ENCODE measurements around the gene SPAG17. TPM values are rescaled to one million over a fixed set of nuclear protein-coding genes. Genes with fewer than 3 reads are reported as not detected.

SPAG17 gene
- total RNA-seq, 6 donors from 2014 or later, result 0.26 to 94.3 (median 11.3) TPM

DNA sequence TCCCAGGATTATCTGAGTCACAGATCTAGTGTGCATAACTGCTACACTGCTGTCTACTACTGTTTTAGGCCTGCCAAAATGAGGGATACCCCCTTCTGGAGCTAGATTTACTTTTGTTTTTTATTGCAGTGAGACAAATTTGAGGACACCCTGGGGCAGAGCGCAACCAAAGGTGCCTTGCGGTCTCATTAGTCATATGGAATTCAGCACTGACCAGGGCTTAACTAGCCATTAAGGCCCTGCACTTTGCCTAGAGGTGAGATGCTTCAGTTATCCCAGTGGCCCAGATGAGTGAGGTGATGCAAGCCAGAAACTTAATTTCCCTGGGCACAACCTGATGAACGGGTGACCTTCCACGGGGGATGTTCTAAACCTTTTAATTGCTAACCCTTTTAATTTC is 998 bp upstream of the SPAG17 start:
- Histone ChIP-seq H3K4me3 (no peak overlapping the region), H3K27me3 (no peaks in the 10 kb centered on the region), H3K27ac (no peak overlapping the region), H3K36me3 (no peaks in the 10 kb centered on the region), H3K4me1 (peaks cover 0 to 9% (median 0%) of the 10 kb centered on the region in 4 donors), H3K9me3 (no peaks in the 10 kb centered on the region)
- ATAC-seq (ENCODE audit: low FRiP score in 2 of 2) (no peak), DNase-seq (no peak)
- 91 to 99% methylated on average over 4 of the region's 4 CpGs for WGBS, 2 donors
- no peak for TF ChIP-seq POLR2AphosphoS5 (IDR thresholded peaks at IDR 0.05)
- no peak for TF ChIP-seq POLR2A (IDR thresholded peaks at IDR 0.05)
- TF ChIP-seq, protein P1, sequence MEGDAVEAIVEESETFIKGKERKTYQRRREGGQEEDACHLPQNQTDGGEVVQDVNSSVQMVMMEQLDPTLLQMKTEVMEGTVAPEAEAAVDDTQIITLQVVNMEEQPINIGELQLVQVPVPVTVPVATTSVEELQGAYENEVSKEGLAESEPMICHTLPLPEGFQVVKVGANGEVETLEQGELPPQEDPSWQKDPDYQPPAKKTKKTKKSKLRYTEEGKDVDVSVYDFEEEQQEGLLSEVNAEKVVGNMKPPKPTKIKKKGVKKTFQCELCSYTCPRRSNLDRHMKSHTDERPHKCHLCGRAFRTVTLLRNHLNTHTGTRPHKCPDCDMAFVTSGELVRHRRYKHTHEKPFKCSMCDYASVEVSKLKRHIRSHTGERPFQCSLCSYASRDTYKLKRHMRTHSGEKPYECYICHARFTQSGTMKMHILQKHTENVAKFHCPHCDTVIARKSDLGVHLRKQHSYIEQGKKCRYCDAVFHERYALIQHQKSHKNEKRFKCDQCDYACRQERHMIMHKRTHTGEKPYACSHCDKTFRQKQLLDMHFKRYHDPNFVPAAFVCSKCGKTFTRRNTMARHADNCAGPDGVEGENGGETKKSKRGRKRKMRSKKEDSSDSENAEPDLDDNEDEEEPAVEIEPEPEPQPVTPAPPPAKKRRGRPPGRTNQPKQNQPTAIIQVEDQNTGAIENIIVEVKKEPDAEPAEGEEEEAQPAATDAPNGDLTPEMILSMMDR (IDR thresholded peaks at IDR 0.05), result no peak
- TF ChIP-seq EP300 (IDR thresholded peaks at IDR 0.05), result no peak

DNA sequence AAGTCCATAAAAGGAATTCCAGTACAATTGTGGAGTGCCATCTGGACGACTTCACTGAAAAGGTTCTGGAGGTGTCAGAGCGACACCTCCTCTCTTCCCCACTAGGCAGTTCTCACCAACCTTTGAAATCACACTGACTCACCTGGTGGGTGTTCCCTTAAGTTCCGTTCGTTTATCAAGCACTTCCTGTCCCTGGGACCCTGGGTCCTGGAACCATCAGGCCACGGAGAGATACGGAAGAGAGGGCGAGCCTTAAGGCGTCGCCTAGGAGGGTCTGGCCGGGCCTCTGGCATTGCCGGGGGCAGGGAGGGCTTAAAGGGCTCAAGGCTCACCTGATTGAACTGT is 317 bp downstream of the SPAG17 start:
- WGBS, 2 donors, result 55 to 60% methylated on average over 11 of the region's 11 CpGs
- H3K27me3 ChIP-seq, result no peaks in the 10 kb centered on the region
- no peak overlapping the region for H3K27ac ChIP-seq
- H3K9me3 ChIP-seq, result no peaks in the 10 kb centered on the region
- H3K4me3 ChIP-seq, result peak overlapping the region in 3 of 4 donors; percentile 23 to 40 (median 40)
- TF ChIP-seq, protein P1 (IDR thresholded peaks at IDR 0.05), result no peak
- TF ChIP-seq POLR2AphosphoS5 (IDR thresholded peaks at IDR 0.05), result no peak
- TF ChIP-seq POLR2A (IDR thresholded peaks at IDR 0.05), result no peak
- TF ChIP-seq EP300 (IDR thresholded peaks at IDR 0.05), result no peak
- H3K4me1 ChIP-seq, result peaks cover 0 to 9% (median 0%) of the 10 kb centered on the region in 4 donors
- no peaks in the 10 kb centered on the region for H3K36me3 ChIP-seq
- ATAC-seq (ENCODE audit: low FRiP score in 2 of 2) (peak in 1 of 2 donors; percentile 49), DNase-seq (no peak)

DNA sequence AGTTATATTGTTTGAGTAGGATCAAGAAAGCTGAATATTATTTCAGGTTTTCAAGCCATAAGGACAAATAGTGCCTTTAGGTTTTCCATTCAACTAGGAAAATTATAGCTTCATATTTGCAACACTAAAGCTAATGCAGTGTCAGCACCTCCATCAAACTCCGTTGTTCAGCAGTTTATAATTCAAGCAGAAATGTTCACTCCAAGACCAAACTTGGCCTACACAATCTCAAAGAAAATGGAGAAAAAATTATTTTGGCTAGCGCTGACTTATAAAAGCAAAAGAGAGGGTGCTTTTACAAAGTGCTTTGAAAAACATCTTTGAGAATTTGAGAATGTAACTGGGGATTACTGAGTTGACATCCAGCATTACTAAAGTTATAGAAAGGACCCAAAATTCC is 1.4 kb downstream of the SPAG17 start:
- no peaks in the 10 kb centered on the region for H3K9me3 ChIP-seq
- no peak overlapping the region for H3K27ac ChIP-seq
- ATAC-seq (ENCODE audit: low FRiP score in 2 of 2), result no peak
- no peaks in the 10 kb centered on the region for H3K36me3 ChIP-seq
- no peak for DNase-seq
- WGBS, 2 donors, result 79 to 83% methylated on average over 2 of the region's 2 CpGs
- TF ChIP-seq POLR2AphosphoS5 (IDR thresholded peaks at IDR 0.05) (no peak), POLR2A (IDR thresholded peaks at IDR 0.05) (no peak), EP300 (IDR thresholded peaks at IDR 0.05) (no peak)
- TF ChIP-seq, protein P1 (IDR thresholded peaks at IDR 0.05), result no peak
- H3K4me3 ChIP-seq, result no peak overlapping the region
- H3K4me1 ChIP-seq, result peaks cover 0 to 9% (median 0%) of the 10 kb centered on the region in 4 donors
- no peaks in the 10 kb centered on the region for H3K27me3 ChIP-seq

DNA sequence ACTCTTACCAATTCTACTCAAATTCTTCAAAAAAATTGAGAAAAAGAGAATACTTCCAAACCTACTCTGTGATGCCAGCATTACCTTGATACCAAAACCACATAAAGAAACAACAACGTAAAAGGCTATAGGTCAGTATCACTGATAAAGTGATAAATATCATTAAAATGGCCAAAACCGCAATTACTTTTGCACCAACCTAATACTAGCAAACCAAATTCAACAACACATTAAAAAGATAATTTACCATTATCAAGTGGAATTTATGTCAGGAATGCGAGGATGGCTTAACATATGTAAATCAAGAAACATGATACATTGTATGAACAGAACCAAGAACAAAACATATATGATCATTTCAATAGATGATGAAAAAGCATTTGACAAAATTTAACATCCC is 7.0 kb downstream of the SPAG17 start:
- TF ChIP-seq POLR2AphosphoS5 (IDR thresholded peaks at IDR 0.05), result no peak
- TF ChIP-seq POLR2A (IDR thresholded peaks at IDR 0.05), result no peak
- TF ChIP-seq, protein P1 (IDR thresholded peaks at IDR 0.05), result no peak
- no peak for TF ChIP-seq EP300 (IDR thresholded peaks at IDR 0.05)
- 95 to 98% methylated on average over 3 of the region's 3 CpGs for WGBS, 2 donors
- no peak for ATAC-seq (ENCODE audit: low FRiP score in 2 of 2)

DNA sequence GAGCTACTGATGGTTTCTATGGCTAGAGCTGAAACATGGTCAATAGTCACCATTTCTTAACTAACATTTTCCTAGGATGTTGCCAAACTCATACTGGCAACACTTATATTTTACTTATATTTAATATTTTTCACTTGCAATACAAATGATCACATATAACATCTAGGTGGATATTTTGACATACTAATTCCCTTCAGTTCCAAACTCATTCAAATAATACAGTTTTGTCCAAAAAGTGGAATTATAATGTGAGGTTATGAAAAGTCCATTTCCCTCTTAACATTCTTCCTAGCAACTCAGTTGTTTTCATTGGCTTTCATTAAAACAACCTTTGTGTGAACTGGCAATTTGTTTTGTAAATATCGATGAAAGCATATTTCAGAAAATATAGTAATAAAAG is 16.0 kb downstream of the SPAG17 start:
- no peak for DNase-seq
- no peaks in the 10 kb centered on the region for H3K36me3 ChIP-seq
- H3K9me3 ChIP-seq, result no peaks in the 10 kb centered on the region
- TF ChIP-seq POLR2AphosphoS5 (IDR thresholded peaks at IDR 0.05) (no peak), EP300 (IDR thresholded peaks at IDR 0.05) (no peak), POLR2A (IDR thresholded peaks at IDR 0.05) (no peak)
- TF ChIP-seq, protein P1 (IDR thresholded peaks at IDR 0.05), result no peak
- no peaks in the 10 kb centered on the region for H3K4me1 ChIP-seq
- H3K27ac ChIP-seq, result no peak overlapping the region
- WGBS, 2 donors, result 65 to 78% methylated on average over 1 of the region's 1 CpG
- H3K4me3 ChIP-seq, result no peak overlapping the region
- no peaks in the 10 kb centered on the region for H3K27me3 ChIP-seq
- ATAC-seq (ENCODE audit: low FRiP score in 2 of 2), result no peak

More for the DNA sequence above, 7.0 kb downstream of the SPAG17 start:
- DNase-seq, result no peak
- Histone ChIP-seq H3K4me3 (no peak overlapping the region), H3K36me3 (no peaks in the 10 kb centered on the region), H3K27me3 (no peaks in the 10 kb centered on the region), H3K4me1 (no peaks in the 10 kb centered on the region), H3K27ac (no peak overlapping the region), H3K9me3 (peaks cover 0 to 4% (median 0%) of the 10 kb centered on the region in 4 donors)
